ENCODE measurements around the gene LAPTM5. TPM values are rescaled to one million over a fixed set of nuclear protein-coding genes. Genes with fewer than 3 reads are reported as not detected.
A peak's percentile ranks its signal among the peaks of the same experiment; 100 is the strongest.

Gene LAPTM5
- total and polyA plus RNA-seq, 2 of the 13 experiments (the other 11 are each of a cell fraction or from before 2014, with no cell fraction given): 0.41 to 0.86 TPM

DNA sequence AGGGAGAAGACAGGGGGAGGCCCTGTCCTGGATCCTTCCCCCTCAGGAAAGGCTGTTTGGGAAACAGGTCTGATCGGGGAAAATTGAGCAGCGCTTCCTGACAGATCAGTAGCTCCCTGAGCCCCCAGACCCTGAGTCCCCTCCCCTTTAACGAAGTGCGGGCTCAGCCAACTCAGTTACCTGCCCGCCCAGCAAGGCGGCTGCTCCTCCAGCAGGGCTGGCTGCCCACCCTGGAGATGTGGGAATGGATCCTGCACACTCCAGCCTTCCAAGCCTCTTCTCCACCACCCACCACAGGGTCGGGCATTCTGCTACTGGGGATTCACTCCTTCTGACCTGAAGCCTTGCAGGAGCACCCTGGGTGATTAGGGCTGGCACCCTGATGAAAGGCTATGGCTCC, 27.6 kb upstream of the LAPTM5 start:
- no peaks in the 10 kb centered on the region for H3K79me2 ChIP-seq (ENCODE audit: insufficient read depth, low read length)
- intact Hi-C loops (cut with micrococcal nuclease; ENCODE audit: unreplicated experiment): no loop called here
- BruUV-seq (replicated peaks): no TSS peak
- no peaks in the 10 kb centered on the region; a peak in 1 of 5 replicates for H3K27me3 ChIP-seq (ENCODE audit: control insufficient read depth in 1 of 2, insufficient read depth in 2 of 2, low read length in 2 of 2)
- no peak overlapping the region for H3K9ac ChIP-seq (ENCODE audit: insufficient read depth, low read depth, low read length)
- DNase-seq (ENCODE audit: low spot score): no peak
- in situ Hi-C loops (cut with HindIII; ENCODE audit: extremely low pct_ligation_motif_present, low pct_unique_long_range_greater_than_20kb): no loop called here
- H3K36me3 ChIP-seq (replicated peaks in 1 of 2; ENCODE audit: control insufficient read depth in 1 of 2, insufficient read depth in 2 of 2, low read length in 2 of 2): no peaks in the 10 kb centered on the region
- no peaks in the 10 kb centered on the region for H4K20me1 ChIP-seq (ENCODE audit: insufficient read depth, low read length)
- CTCF ChIA-PET (ENCODE audit: low intra/inter-chr PET ratio, low total read pairs): no interaction called here
- no peak for TF ChIP-seq NFRKB (IDR thresholded peaks at IDR 0.05)
- TF ChIP-seq ZNF460 (CRISPR knock-in tag; IDR thresholded peaks at IDR 0.05; ENCODE audit: borderline replicate concordance): no peak
- TF ChIP-seq, protein P1, sequence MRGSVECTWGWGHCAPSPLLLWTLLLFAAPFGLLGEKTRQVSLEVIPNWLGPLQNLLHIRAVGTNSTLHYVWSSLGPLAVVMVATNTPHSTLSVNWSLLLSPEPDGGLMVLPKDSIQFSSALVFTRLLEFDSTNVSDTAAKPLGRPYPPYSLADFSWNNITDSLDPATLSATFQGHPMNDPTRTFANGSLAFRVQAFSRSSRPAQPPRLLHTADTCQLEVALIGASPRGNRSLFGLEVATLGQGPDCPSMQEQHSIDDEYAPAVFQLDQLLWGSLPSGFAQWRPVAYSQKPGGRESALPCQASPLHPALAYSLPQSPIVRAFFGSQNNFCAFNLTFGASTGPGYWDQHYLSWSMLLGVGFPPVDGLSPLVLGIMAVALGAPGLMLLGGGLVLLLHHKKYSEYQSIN (CRISPR knock-in tag; IDR thresholded peaks at IDR 0.05; ENCODE audit: borderline replicate concordance): no peak
- no peak for TF ChIP-seq ZNF781 (CRISPR knock-in tag; IDR thresholded peaks at IDR 0.05; ENCODE audit: borderline replicate concordance, not compliant biosample characterization)
- no peak for ATAC-seq
- FAIRE-seq: no peak
- 92% methylated on average over 2 of the region's 7 CpGs for WGBS (ENCODE audit: low lambda C conversion rate)
- H3K4me1 ChIP-seq (ENCODE audit: insufficient read depth, low read length): peaks cover 69% of the 10 kb centered on the region
- no peaks in the 10 kb centered on the region for H3K9me3 ChIP-seq (ENCODE audit: low read length)
- no peak overlapping the region for H3K4me3 ChIP-seq (replicated peaks in 1 of 3; ENCODE audit: insufficient read depth in 1 of 3, low read depth in 2 of 3, low read length in 3 of 3)
- no peak overlapping the region for H3K27ac ChIP-seq (ENCODE audit: extremely low read length, insufficient read depth, low read length)
- POLR2A ChIA-PET: no interaction called here
- H3K4me2 ChIP-seq (ENCODE audit: low read depth, low read length): no peak overlapping the region
- no peak overlapping the region for H2AFZ ChIP-seq (ENCODE audit: low read length)

DNA sequence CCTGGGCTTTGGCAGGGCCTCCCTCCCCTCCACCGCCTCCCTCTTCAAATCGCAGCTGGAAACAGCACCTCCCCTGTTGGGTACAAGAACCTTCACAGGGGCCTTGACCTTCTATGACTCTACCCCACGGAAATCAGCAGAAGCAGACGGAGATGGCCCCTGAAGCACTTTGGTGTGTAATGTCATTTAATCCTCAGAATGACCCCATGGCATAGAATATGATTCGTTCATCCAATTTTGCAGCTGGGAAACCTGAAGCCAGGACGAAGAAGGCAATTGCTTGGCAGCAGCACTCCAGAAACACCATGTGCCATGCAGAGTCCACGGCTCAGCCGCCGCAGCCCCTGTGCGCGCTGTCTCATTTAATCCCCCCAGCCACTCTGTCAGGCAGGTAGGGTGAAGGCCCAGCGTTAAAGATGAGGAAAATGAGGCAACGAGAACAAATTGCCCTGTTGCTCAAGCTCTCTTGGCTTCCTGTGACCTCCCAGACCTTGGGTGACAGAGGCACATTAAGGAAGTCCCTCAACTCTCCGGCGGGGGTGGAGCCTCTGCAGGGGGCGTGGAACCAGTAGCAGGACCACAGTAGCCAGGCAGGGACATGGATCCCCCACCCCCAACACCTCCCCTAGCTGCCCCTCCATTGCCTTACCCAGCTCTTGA, 25.8 kb upstream of the LAPTM5 start:
- no peak for ATAC-seq
- no peak for FAIRE-seq
- H3K79me2 ChIP-seq (ENCODE audit: insufficient read depth, low read length): no peaks in the 10 kb centered on the region
- 0 out of 2 replicates have a peak overlapping the region, but pooled peaks have one; percentile 7 for H3K9ac ChIP-seq (ENCODE audit: insufficient read depth, low read depth, low read length)
- POLR2A ChIA-PET: interaction anchor here (1.6 to 1.7 kb wide), 2 partner anchors 38 to 65 kb away, joined by 5 to 14 read pairs; no protein-coding TSS in a partner anchor
- H3K27me3 ChIP-seq (ENCODE audit: control insufficient read depth in 1 of 2, insufficient read depth in 2 of 2, low read length in 2 of 2): no peaks in the 10 kb centered on the region; a peak in 1 of 5 replicates
- H4K20me1 ChIP-seq (ENCODE audit: insufficient read depth, low read length): no peaks in the 10 kb centered on the region
- peak overlapping the region; percentile 78 for H3K4me2 ChIP-seq (ENCODE audit: low read depth, low read length)
- in situ Hi-C loops (cut with HindIII; ENCODE audit: extremely low pct_ligation_motif_present, low pct_unique_long_range_greater_than_20kb) (no loop called here), intact Hi-C loops (cut with micrococcal nuclease; ENCODE audit: unreplicated experiment) (loop anchor here (2.0 kb wide), 1 partner anchor 145 kb away; no protein-coding TSS in a partner anchor)
- no peak overlapping the region for H2AFZ ChIP-seq (ENCODE audit: low read length)
- H3K9me3 ChIP-seq (ENCODE audit: low read length): no peaks in the 10 kb centered on the region
- no TSS peak for BruUV-seq (replicated peaks)
- DNase-seq (ENCODE audit: low spot score): peak; percentile 41
- peak overlapping the region; percentile 14 for H3K27ac ChIP-seq (ENCODE audit: extremely low read length, insufficient read depth, low read length)
- CTCF ChIA-PET (ENCODE audit: low intra/inter-chr PET ratio, low total read pairs): interaction anchor here (1.7 to 3.1 kb wide), 4 partner anchors 18 to 146 kb away, joined by 6 to 27 read pairs (median 16); no protein-coding TSS in a partner anchor
- H3K4me3 ChIP-seq (replicated peaks in 1 of 3; ENCODE audit: insufficient read depth in 1 of 3, low read depth in 2 of 3, low read length in 3 of 3): peak overlapping the region in 2 of 3 experiments; percentile 31 to 48; a peak in 3 of 6 replicates
- peaks cover 61% of the 10 kb centered on the region for H3K4me1 ChIP-seq (ENCODE audit: insufficient read depth, low read length)
- no peaks in the 10 kb centered on the region for H3K36me3 ChIP-seq (replicated peaks in 1 of 2; ENCODE audit: control insufficient read depth in 1 of 2, insufficient read depth in 2 of 2, low read length in 2 of 2)
- 42% methylated on average over 13 of the region's 16 CpGs for WGBS (ENCODE audit: low lambda C conversion rate)
- peak; percentile 7; the same call in 1 of the 2 replicates for TF ChIP-seq CEBPB (IDR thresholded peaks at IDR 0.05; ENCODE audit: borderline replicate concordance, low read depth, low read length)
- 0 out of 2 replicates have a peak, but pooled peaks have one; percentile 4 for TF ChIP-seq ZNF891 (CRISPR knock-in tag; IDR thresholded peaks at IDR 0.05)
- peak; percentile 56 for TF ChIP-seq NR2F6 (IDR thresholded peaks at IDR 0.05)
- 0 out of 2 replicates have a peak, but pooled peaks have one; percentile 10 for TF ChIP-seq NR2F6 (CRISPR knock-in tag; IDR thresholded peaks at IDR 0.05)
- no peak for TF ChIP-seq SKI (IDR thresholded peaks at IDR 0.05; ENCODE audit: partially characterized antibody)
- TF ChIP-seq ASH2L (IDR thresholded peaks at IDR 0.05; ENCODE audit: insufficient read length, low read depth, low read length): peak; percentile 16
- TF ChIP-seq, protein P2, sequence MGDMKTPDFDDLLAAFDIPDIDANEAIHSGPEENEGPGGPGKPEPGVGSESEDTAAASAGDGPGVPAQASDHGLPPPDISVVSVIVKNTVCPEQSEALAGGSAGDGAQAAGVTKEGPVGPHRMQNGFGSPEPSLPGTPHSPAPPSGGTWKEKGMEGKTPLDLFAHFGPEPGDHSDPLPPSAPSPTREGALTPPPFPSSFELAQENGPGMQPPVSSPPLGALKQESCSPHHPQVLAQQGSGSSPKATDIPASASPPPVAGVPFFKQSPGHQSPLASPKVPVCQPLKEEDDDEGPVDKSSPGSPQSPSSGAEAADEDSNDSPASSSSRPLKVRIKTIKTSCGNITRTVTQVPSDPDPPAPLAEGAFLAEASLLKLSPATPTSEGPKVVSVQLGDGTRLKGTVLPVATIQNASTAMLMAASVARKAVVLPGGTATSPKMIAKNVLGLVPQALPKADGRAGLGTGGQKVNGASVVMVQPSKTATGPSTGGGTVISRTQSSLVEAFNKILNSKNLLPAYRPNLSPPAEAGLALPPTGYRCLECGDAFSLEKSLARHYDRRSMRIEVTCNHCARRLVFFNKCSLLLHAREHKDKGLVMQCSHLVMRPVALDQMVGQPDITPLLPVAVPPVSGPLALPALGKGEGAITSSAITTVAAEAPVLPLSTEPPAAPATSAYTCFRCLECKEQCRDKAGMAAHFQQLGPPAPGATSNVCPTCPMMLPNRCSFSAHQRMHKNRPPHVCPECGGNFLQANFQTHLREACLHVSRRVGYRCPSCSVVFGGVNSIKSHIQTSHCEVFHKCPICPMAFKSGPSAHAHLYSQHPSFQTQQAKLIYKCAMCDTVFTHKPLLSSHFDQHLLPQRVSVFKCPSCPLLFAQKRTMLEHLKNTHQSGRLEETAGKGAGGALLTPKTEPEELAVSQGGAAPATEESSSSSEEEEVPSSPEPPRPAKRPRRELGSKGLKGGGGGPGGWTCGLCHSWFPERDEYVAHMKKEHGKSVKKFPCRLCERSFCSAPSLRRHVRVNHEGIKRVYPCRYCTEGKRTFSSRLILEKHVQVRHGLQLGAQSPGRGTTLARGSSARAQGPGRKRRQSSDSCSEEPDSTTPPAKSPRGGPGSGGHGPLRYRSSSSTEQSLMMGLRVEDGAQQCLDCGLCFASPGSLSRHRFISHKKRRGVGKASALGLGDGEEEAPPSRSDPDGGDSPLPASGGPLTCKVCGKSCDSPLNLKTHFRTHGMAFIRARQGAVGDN (CRISPR knock-in tag; IDR thresholded peaks at IDR 0.05): peak; percentile 6
- TF ChIP-seq SP2 (CRISPR knock-in tag; IDR thresholded peaks at IDR 0.05): no peak

Measured in HepG2 (cell line).